ENCODE results near the gene KIF3C.
A peak's percentile ranks its signal among the peaks of the same experiment; 100 is the strongest.
"Not testable (repeated sequence)": the region's sequence is repeated elsewhere in the genome, so short reads cannot be mapped to it uniquely, and the experiment has no call there.

KIF3C gene

GRCh38 chr2:25976983-25977741 lies 5.1 kb downstream of the KIF3C start:
- DNase-seq, result peak; percentile 77
- in situ Hi-C loops (cut with HindIII; ENCODE audit: low pct_ligation_motif_present, low pct_unique_long_range_greater_than_20kb, low sequenced_read_pairs), result no loop called here

GRCh38 chr2:25972049-25972823 lies 10.1 kb downstream of the KIF3C start:
- no peak for DNase-seq
- in situ Hi-C loops (cut with HindIII; ENCODE audit: low pct_ligation_motif_present, low pct_unique_long_range_greater_than_20kb, low sequenced_read_pairs), result no loop called here

GRCh38 chr2:25971596-25971995 lies 10.7 kb downstream of the KIF3C start:
- in situ Hi-C loops (cut with HindIII; ENCODE audit: low pct_ligation_motif_present, low pct_unique_long_range_greater_than_20kb, low sequenced_read_pairs), result no loop called here
- DNase-seq, result no peak

GRCh38 chr2:25966531-25967270 lies 15.6 kb downstream of the KIF3C start:
- DNase-seq, result no peak
- in situ Hi-C loops (cut with HindIII; ENCODE audit: low pct_ligation_motif_present, low pct_unique_long_range_greater_than_20kb, low sequenced_read_pairs), result no loop called here

GRCh38 chr2:25964891-25965290 lies 17.4 kb downstream of the KIF3C start:
- in situ Hi-C loops (cut with HindIII; ENCODE audit: low pct_ligation_motif_present, low pct_unique_long_range_greater_than_20kb, low sequenced_read_pairs), result no loop called here
- no peak for DNase-seq

- no peak for DNase-seq
- in situ Hi-C loops (cut with HindIII; ENCODE audit: low pct_ligation_motif_present, low pct_unique_long_range_greater_than_20kb, low sequenced_read_pairs), result no loop called here
Observed at GRCh38 chr2:25960920-25961319, 21.4 kb downstream of the KIF3C start.

GRCh38 chr2:25960396-25960795 lies 21.9 kb downstream of the KIF3C start:
- in situ Hi-C loops (cut with HindIII; ENCODE audit: low pct_ligation_motif_present, low pct_unique_long_range_greater_than_20kb, low sequenced_read_pairs), result no loop called here
- no peak for DNase-seq

GRCh38 chr2:25958611-25959010 lies 23.7 kb downstream of the KIF3C start:
- in situ Hi-C loops (cut with HindIII; ENCODE audit: low pct_ligation_motif_present, low pct_unique_long_range_greater_than_20kb, low sequenced_read_pairs); DNase-seq: not testable (repeated sequence)

- DNase-seq, result peak; percentile 67
- in situ Hi-C loops (cut with HindIII; ENCODE audit: low pct_ligation_motif_present, low pct_unique_long_range_greater_than_20kb, low sequenced_read_pairs), result no loop called here
Observed at GRCh38 chr2:25957743-25958142, 24.6 kb downstream of the KIF3C start.

GRCh38 chr2:25955869-25956535 lies 26.3 kb downstream of the KIF3C start:
- peak; percentile 22 for DNase-seq
- in situ Hi-C loops (cut with HindIII; ENCODE audit: low pct_ligation_motif_present, low pct_unique_long_range_greater_than_20kb, low sequenced_read_pairs), result no loop called here

- in situ Hi-C loops (cut with HindIII; ENCODE audit: low pct_ligation_motif_present, low pct_unique_long_range_greater_than_20kb, low sequenced_read_pairs), result no loop called here
- DNase-seq, result peak; percentile 46
Observed at GRCh38 chr2:25955036-25955435, 27.3 kb downstream of the KIF3C start.

- DNase-seq, result no peak
- in situ Hi-C loops (cut with HindIII; ENCODE audit: low pct_ligation_motif_present, low pct_unique_long_range_greater_than_20kb, low sequenced_read_pairs), result no loop called here
Observed at GRCh38 chr2:25954199-25954752, 28.0 kb downstream of the KIF3C start.

GRCh38 chr2:25951071-25951547 lies 31.2 kb downstream of the KIF3C start:
- in situ Hi-C loops (cut with HindIII; ENCODE audit: low pct_ligation_motif_present, low pct_unique_long_range_greater_than_20kb, low sequenced_read_pairs), result no loop called here
- DNase-seq, result peak; percentile 96

GRCh38 chr2:25948437-25948836 lies 33.9 kb downstream of the KIF3C start:
- DNase-seq, result no peak
- in situ Hi-C loops (cut with HindIII; ENCODE audit: low pct_ligation_motif_present, low pct_unique_long_range_greater_than_20kb, low sequenced_read_pairs), result no loop called here

- no peak for DNase-seq
- in situ Hi-C loops (cut with HindIII; ENCODE audit: low pct_ligation_motif_present, low pct_unique_long_range_greater_than_20kb, low sequenced_read_pairs), result no loop called here
Observed at GRCh38 chr2:25941042-25941441, 41.3 kb downstream of the KIF3C start.

GRCh38 chr2:25939257-25939668 lies 43.0 kb downstream of the KIF3C start:
- in situ Hi-C loops (cut with HindIII; ENCODE audit: low pct_ligation_motif_present, low pct_unique_long_range_greater_than_20kb, low sequenced_read_pairs), result no loop called here
- DNase-seq, result no peak

- no peak for DNase-seq
- in situ Hi-C loops (cut with HindIII; ENCODE audit: low pct_ligation_motif_present, low pct_unique_long_range_greater_than_20kb, low sequenced_read_pairs), result no loop called here
Observed at GRCh38 chr2:25938345-25938744, 44.0 kb downstream of the KIF3C start.

GRCh38 chr2:25936889-25937545 lies 45.3 kb downstream of the KIF3C start:
- in situ Hi-C loops (cut with HindIII; ENCODE audit: low pct_ligation_motif_present, low pct_unique_long_range_greater_than_20kb, low sequenced_read_pairs), result no loop called here
- no peak for DNase-seq
